Right lobe of liver (tissue), 6 donors: Measurements from ENCODE around the gene ZNF431. TPM values are rescaled to one million over a fixed set of nuclear protein-coding genes. Genes with fewer than 3 reads are reported as not detected.
A peak's percentile ranks its signal among the peaks of the same experiment; 100 is the strongest.

Experiments used
- ATAC-seq, 4 donors: fragments of 200-7000 bp; cut with Tn5 transposase; one replicate each; pipeline ENCODE4 v1.9.1; 2020; ENCODE audit warnings: mild to moderate bottlenecking in 4 of 4, moderate library complexity in 4 of 4
- DNase-seq, 3 donors: peaks; one replicate each; pipeline ENCODE4 v3.0.0-alpha.2; 2020
- H3K27ac ChIP-seq, 3 donors: fragments of 200-600 bp; one replicate each; pipeline ENCODE4 v1.8.0; 2022
- H3K27me3 ChIP-seq, 2 donors: fragments of 200-600 bp; one replicate each; pipeline ENCODE4 v1.8.0; 2022
- H3K36me3 ChIP-seq, 4 donors: fragments of 200-600 bp; sonication (generic) in 1 of 4; one replicate each; pipeline versions ENCODE4 v1.5.1 to v1.8.0; 2017 to 2022; ENCODE audit warnings: control low read depth in 1 of 4
- H3K4me1 ChIP-seq, 4 donors: fragments of 200-600 bp; sonication (generic) in 1 of 4; one replicate each; pipeline versions ENCODE4 v1.5.1 to v1.8.0; 2017 to 2022; ENCODE audit warnings: control low read depth in 1 of 4
- H3K4me3 ChIP-seq, 3 donors: fragments of 200-600 bp; one replicate each; pipeline ENCODE4 v1.8.0; 2022
- H3K9me3 ChIP-seq, 4 donors: fragments of 200-600 bp; sonication (generic) in 1 of 4; one replicate each; pipeline versions ENCODE4 v1.5.1 to v1.8.0; 2017 to 2022; ENCODE audit warnings: control low read depth in 1 of 4
- CTCF ChIP-seq, 4 donors: fragments of 200-600 bp in 3 of 4; fragments of 450-650 bp in 1 of 4; IDR thresholded peaks; one replicate each; pipeline versions ENCODE4 v1.5.1 to v1.8.0; 2016 to 2022; ENCODE audit warnings: antibody characterized with exemption in 4 of 4, mild to moderate bottlenecking in 2 of 4
- POLR2A ChIP-seq: fragments of 450-650 bp; IDR thresholded peaks from one replicate; pipeline ENCODE4 v1.6.1; 2017; ENCODE audit warnings: antibody characterized with exemption, mild to moderate bottlenecking
- WGBS: methylation state at CpG from one replicate; pipeline ENCODE4 v1.1.6; 2018; ENCODE audit warnings: low coverage, low lambda C conversion rate; ENCODE audit not compliant: insufficient coverage; ENCODE audit errors: missing lambda C conversion rate; 5-methylcytosine and 5-hydroxymethylcytosine counted together
- intact Hi-C, 2 donors: fragments of 100-400 bp; cut with DNase I; formaldehyde crosslinking; loops; one replicate each; pipeline versions ENCODE4 v1.11.2 to v1.14.1; 2022
- long read RNA-seq: library from polyadenylated mRNA; unstranded; transcript quantifications from one replicate; pipeline ENCODE4 v2.0.0, GENCODE V29; 2019
- total RNA-seq, 6 experiments: library from RNA; depleted of rRNA in 2 of 6; stranded (reverse); fragments of >200 nt in 2 of 6; fragmentation: NEBNext Ultra II Directional in 3 of 6; extraction: Animal tissue kit (Norgen Biotek cat#: 25700) in 3 of 6; gene quantifications; one replicate each; pipeline versions ENCODE4 v1.1.0 to v1.2.4, GENCODE V29; 2016 to 2023
- donor health status: DM: no; HTN: yes; CAD: no.
- donor health status: DM: no; HTN: no; CAD: no.
- donor health status: DM: no; HTN: no; CAD: no.
- donor health status: DM: no; HTN: yes; CAD: no.
- donor health status: DM: no; HTN: yes; CAD: no.

Gene ZNF431
- 1 to 10 TPM in 2 of 6 experiments, under 1 TPM in 4; 0.37 to 1.6 (median 0.84) TPM for total RNA-seq
- long read RNA-seq, partial matches to known transcripts = 0 of 1 reads
- long read RNA-seq, other reads (novel, unspliced or antisense) = 0 of 1 reads

- no peaks in the 10 kb centered on the region for H3K27me3 ChIP-seq
- no peaks in the 10 kb centered on the region for H3K9me3 ChIP-seq
- H3K36me3 ChIP-seq = no peaks in the 10 kb centered on the region
- no peaks in the 10 kb centered on the region for H3K4me1 ChIP-seq
- peak within 1 kb of the TSS; percentile 48 to 55 (median 50) for H3K4me3 ChIP-seq
- 3% methylated on average over 9 of the region's 30 CpGs for WGBS
- TF ChIP-seq CTCF (IDR thresholded peaks at IDR 0.05) (no peak), POLR2A (peak; percentile 36)
- DNase-seq (peak; percentile 79 to 87 (median 81)), ATAC-seq (peak; percentile 93 to 99 (median 98))
- H3K27ac ChIP-seq = peak within 1 kb of the TSS in 2 of 3 donors; percentile 38 to 51
- intact Hi-C loops = no loop called here
Observed at GRCh38 chr19:21141787-21142464, at the start of gene ZNF431. ZNF431 (plus strand) TSS chr19:21142040; CDS start chr19:21142184, 144 bp downstream.

- ATAC-seq = no peak
- intact Hi-C loops = no loop called here
- no peak for DNase-seq
- Histone ChIP-seq H3K4me3 (no peak overlapping the region), H3K9me3 (no peaks in the 10 kb centered on the region), H3K27me3 (no peaks in the 10 kb centered on the region), H3K4me1 (no peaks in the 10 kb centered on the region), H3K36me3 (no peaks in the 10 kb centered on the region), H3K27ac (no peak overlapping the region)
- TF ChIP-seq CTCF (IDR thresholded peaks at IDR 0.05) = no peak
Observed at GRCh38 chr19:21092109-21092508, 49.7 kb upstream of the ZNF431 start.

- Histone ChIP-seq H3K9me3 (no peaks in the 10 kb centered on the region), H3K4me3 (no peak overlapping the region), H3K36me3 (no peaks in the 10 kb centered on the region), H3K27ac (no peak overlapping the region), H3K4me1 (no peaks in the 10 kb centered on the region), H3K27me3 (no peaks in the 10 kb centered on the region)
- DNase-seq (no peak), ATAC-seq (no peak)
- intact Hi-C loops = no loop called here
- no peak for TF ChIP-seq POLR2A
- TF ChIP-seq CTCF (IDR thresholded peaks at IDR 0.05) = no peak
- WGBS = 79% methylated on average over 1 of the region's 1 CpG
Observed at GRCh38 chr19:21094347-21095025, 47.4 kb upstream of the ZNF431 start.

- TF ChIP-seq CTCF (IDR thresholded peaks at IDR 0.05) = no peak
- no peak for TF ChIP-seq POLR2A
- 60% methylated on average over 2 of the region's 2 CpGs for WGBS
- no peaks in the 10 kb centered on the region for H3K9me3 ChIP-seq
- H3K27ac ChIP-seq = no peak overlapping the region
- no peak for DNase-seq
- intact Hi-C loops = no loop called here
- no peaks in the 10 kb centered on the region for H3K4me1 ChIP-seq
- H3K36me3 ChIP-seq = no peaks in the 10 kb centered on the region
- no peaks in the 10 kb centered on the region for H3K27me3 ChIP-seq
- ATAC-seq = no peak
- no peak overlapping the region for H3K4me3 ChIP-seq
Observed at GRCh38 chr19:21098291-21098690, 43.5 kb upstream of the ZNF431 start.
